SU-DHL-6 (cell line): ENCODE results near the gene KIF5B.

Experiments
- EZH2phosphoT487 ChIP-seq: fragments of 200-600 bp; sonication (generic), shearing (Covaris generic); conservative IDR thresholded peaks from 2 replicates; pipeline ENCODE4 v1.6.1; 2018; ENCODE audit warnings: mild to moderate bottlenecking, antibody characterized with exemption, low read length, moderate library complexity, mixed read lengths
- TF ChIP-seq, protein P1 (sequence below): fragments of 200-600 bp; sonication (generic); IDR thresholded peaks from one replicate; pipeline ENCODE4 v1.5.1; 2017; ENCODE audit warnings: antibody characterized with exemption, mild to moderate bottlenecking, low read length, moderate library complexity; ENCODE audit not compliant: insufficient read depth, poor library complexity, severe bottlenecking

DNA sequence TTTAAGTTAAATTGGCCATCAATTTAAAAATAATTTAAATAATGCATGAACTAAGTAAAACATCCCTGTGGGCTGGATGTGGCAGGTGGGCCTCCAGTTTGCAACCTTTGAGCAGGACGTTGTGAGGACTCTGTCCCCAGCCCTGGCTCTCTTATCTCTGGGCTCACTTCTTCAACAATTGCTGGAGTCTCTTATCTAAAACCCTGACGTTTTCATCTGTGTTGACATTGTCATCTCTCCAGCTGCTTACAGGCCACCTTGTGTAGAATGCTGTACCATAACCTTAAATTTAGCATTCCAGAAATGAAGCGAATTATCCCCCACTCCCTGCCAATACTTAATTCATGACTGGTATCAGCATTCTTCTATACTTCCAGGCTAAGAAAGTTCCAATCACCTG lies 3.2 kb upstream of the KIF5B start:
- TF ChIP-seq, protein P1, sequence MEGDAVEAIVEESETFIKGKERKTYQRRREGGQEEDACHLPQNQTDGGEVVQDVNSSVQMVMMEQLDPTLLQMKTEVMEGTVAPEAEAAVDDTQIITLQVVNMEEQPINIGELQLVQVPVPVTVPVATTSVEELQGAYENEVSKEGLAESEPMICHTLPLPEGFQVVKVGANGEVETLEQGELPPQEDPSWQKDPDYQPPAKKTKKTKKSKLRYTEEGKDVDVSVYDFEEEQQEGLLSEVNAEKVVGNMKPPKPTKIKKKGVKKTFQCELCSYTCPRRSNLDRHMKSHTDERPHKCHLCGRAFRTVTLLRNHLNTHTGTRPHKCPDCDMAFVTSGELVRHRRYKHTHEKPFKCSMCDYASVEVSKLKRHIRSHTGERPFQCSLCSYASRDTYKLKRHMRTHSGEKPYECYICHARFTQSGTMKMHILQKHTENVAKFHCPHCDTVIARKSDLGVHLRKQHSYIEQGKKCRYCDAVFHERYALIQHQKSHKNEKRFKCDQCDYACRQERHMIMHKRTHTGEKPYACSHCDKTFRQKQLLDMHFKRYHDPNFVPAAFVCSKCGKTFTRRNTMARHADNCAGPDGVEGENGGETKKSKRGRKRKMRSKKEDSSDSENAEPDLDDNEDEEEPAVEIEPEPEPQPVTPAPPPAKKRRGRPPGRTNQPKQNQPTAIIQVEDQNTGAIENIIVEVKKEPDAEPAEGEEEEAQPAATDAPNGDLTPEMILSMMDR, result no peak
- TF ChIP-seq EZH2phosphoT487, result no peak
